ENCODE results near the gene TAS1R2. TPM values are rescaled to one million over a fixed set of nuclear protein-coding genes. Genes with fewer than 3 reads are reported as not detected.
"Not testable (repeated sequence)": the region's sequence is repeated elsewhere in the genome, so short reads cannot be mapped to it uniquely, and the experiment has no call there.

The TAS1R2 gene
- polyA plus RNA-seq, 1 of the 3 experiments (the other 2 are of a cell fraction), result not detected

GRCh38 chr1:18895317-18895716, 35.9 kb upstream of the TAS1R2 start:
- Histone ChIP-seq H2AFZ (ENCODE audit: low read depth) (no peak overlapping the region), H3K79me2 (ENCODE audit: insufficient read depth) (no peaks in the 10 kb centered on the region), H3K4me2 (no peak overlapping the region), H3K27me3 (ENCODE audit: insufficient read depth) (no peaks in the 10 kb centered on the region), H3K9me2 (no peaks in the 10 kb centered on the region), H3K9ac (no peak overlapping the region), H3K4me1 (ENCODE audit: control insufficient read depth in 1 of 2, insufficient read depth in 2 of 2, low read depth in 1 of 2, low read length in 1 of 2) (peaks cover 0 to 11% of the 10 kb centered on the region in 2 experiments; a peak in 1 of 4 replicates), H3K9me3 (no peaks in the 10 kb centered on the region), H4K20me1 (ENCODE audit: insufficient read depth) (no peaks in the 10 kb centered on the region), H3K27ac (ENCODE audit: low read depth in 2 of 2, low read length in 1 of 2) (no peak overlapping the region), H3K4me3 (ENCODE audit: low read depth in 2 of 2, low read length in 1 of 2) (no peak overlapping the region), H3K36me3 (replicated peaks in 1 of 2; ENCODE audit: control insufficient read depth in 1 of 2, insufficient read depth in 2 of 2, low read length in 1 of 2) (no peaks in the 10 kb centered on the region), H3F3A (replicated peaks; ENCODE audit: insufficient read depth) (no peaks in the 10 kb centered on the region)
- TF ChIP-seq EP300 (IDR thresholded peaks at IDR 0.05; ENCODE audit: borderline replicate concordance in 1 of 2, low read depth in 1 of 2, low read length in 1 of 2), result no peak
- CTCF ChIA-PET, result interaction anchor here (0.7 to 6.0 kb wide), 6 partner anchors 10 to 298 kb away, joined by 3 to 52 read pairs (median 6); no protein-coding TSS in a partner anchor
- 87% methylated on average over 5 of the region's 6 CpGs for WGBS (ENCODE audit: low lambda C conversion rate)
- POLR2A ChIA-PET, result no interaction called here
- DNase-seq, result peak; percentile 50

- no peaks in the 10 kb centered on the region for H4K20me1 ChIP-seq (ENCODE audit: insufficient read depth)
- no peaks in the 10 kb centered on the region for H3K9me3 ChIP-seq
- POLR2A ChIA-PET, result no interaction called here
- no peaks in the 10 kb centered on the region for H3K79me2 ChIP-seq (ENCODE audit: insufficient read depth)
- H3K27ac ChIP-seq (ENCODE audit: low read depth in 2 of 2, low read length in 1 of 2), result no peak overlapping the region
- H3F3A ChIP-seq (replicated peaks; ENCODE audit: insufficient read depth), result no peaks in the 10 kb centered on the region
- H3K4me2 ChIP-seq, result no peak overlapping the region
- H3K9ac ChIP-seq, result no peak overlapping the region
- DNase-seq, result no peak
- no peaks in the 10 kb centered on the region for H3K9me2 ChIP-seq
- whole genome bisulfite sequencing (ENCODE audit: low lambda C conversion rate), result 78% methylated on average over 7 of the region's 7 CpGs
- no peak overlapping the region for H2AFZ ChIP-seq (ENCODE audit: low read depth)
- no peaks in the 10 kb centered on the region for H3K27me3 ChIP-seq (ENCODE audit: insufficient read depth)
- CTCF ChIA-PET, result interaction anchor here (0.9 to 6.0 kb wide), 6 partner anchors 9 to 296 kb away, joined by 3 to 52 read pairs (median 6); partner anchors contain the start of gene ALDH4A1
- TF ChIP-seq FOXJ3 (CRISPR knock-in tag; IDR thresholded peaks at IDR 0.05) (no peak), TAF1 (IDR thresholded peaks at IDR 0.05; ENCODE audit: borderline replicate concordance, low read depth, low read length) (no peak), RFX5 (IDR thresholded peaks at IDR 0.05; ENCODE audit: low read length) (no peak), NRF1 (IDR thresholded peaks at IDR 0.05; ENCODE audit: low read depth, low read length) (no peak), TEAD4 (IDR thresholded peaks at IDR 0.05; ENCODE audit: borderline replicate concordance, insufficient read depth) (no peak), POLR2AphosphoS5 (IDR thresholded peaks at IDR 0.05; ENCODE audit: low read depth, low read length) (no peak), USF2 (IDR thresholded peaks at IDR 0.05; ENCODE audit: borderline replicate concordance, low read depth, low read length) (no peak), GATA2 (CRISPR knock-in tag; IDR thresholded peaks at IDR 0.05) (no peak), SIN3A (IDR thresholded peaks at IDR 0.05; ENCODE audit: borderline replicate concordance, low read depth, low read length) (no peak), EP300 (IDR thresholded peaks at IDR 0.05; ENCODE audit: borderline replicate concordance in 1 of 2, low read depth in 1 of 2, low read length in 1 of 2) (no peak), CTCF (IDR thresholded peaks at IDR 0.05) (no peak)
- H3K4me3 ChIP-seq (ENCODE audit: low read depth in 2 of 2, low read length in 1 of 2), result no peak overlapping the region
- peaks cover 0 to 11% of the 10 kb centered on the region in 2 experiments; a peak in 1 of 4 replicates for H3K4me1 ChIP-seq (ENCODE audit: control insufficient read depth in 1 of 2, insufficient read depth in 2 of 2, low read depth in 1 of 2, low read length in 1 of 2)
- H3K36me3 ChIP-seq (replicated peaks in 1 of 2; ENCODE audit: control insufficient read depth in 1 of 2, insufficient read depth in 2 of 2, low read length in 1 of 2), result no peaks in the 10 kb centered on the region
Measured at GRCh38 chr1:18893120-18893519, 33.7 kb upstream of the TAS1R2 start.

- H3F3A ChIP-seq (replicated peaks; ENCODE audit: insufficient read depth), result not testable (repeated sequence)
Measured at GRCh38 chr1:18891858-18892257, 32.4 kb upstream of the TAS1R2 start.

More at GRCh38 chr1:18891858-18892257, 32.4 kb upstream of the TAS1R2 start:
- H2AFZ ChIP-seq (ENCODE audit: low read depth); H4K20me1 ChIP-seq (ENCODE audit: insufficient read depth); POLR2A ChIA-PET; H3K36me3 ChIP-seq (replicated peaks in 1 of 2; ENCODE audit: control insufficient read depth in 1 of 2, insufficient read depth in 2 of 2, low read length in 1 of 2); H3K4me2 ChIP-seq; H3K9ac ChIP-seq; H3K9me2 ChIP-seq; H3K9me3 ChIP-seq; H3K4me3 ChIP-seq (ENCODE audit: low read depth in 2 of 2, low read length in 1 of 2); H3K79me2 ChIP-seq (ENCODE audit: insufficient read depth); DNase-seq; H3K27ac ChIP-seq (ENCODE audit: low read depth in 2 of 2, low read length in 1 of 2); H3K27me3 ChIP-seq (ENCODE audit: insufficient read depth): not testable (repeated sequence)
- H3K4me1 ChIP-seq (ENCODE audit: control insufficient read depth in 1 of 2, insufficient read depth in 2 of 2, low read depth in 1 of 2, low read length in 1 of 2), result peaks cover 0 to 11% of the 10 kb centered on the region in 2 experiments; a peak in 1 of 4 replicates
- 81% methylated on average over 7 of the region's 7 CpGs for WGBS (ENCODE audit: low lambda C conversion rate)
- CTCF ChIA-PET, result interaction anchor here (0.6 to 6.0 kb wide), 4 partner anchors 8 to 204 kb away, joined by 3 to 52 read pairs (median 8); no protein-coding TSS in a partner anchor
